BE2C (cell line): ENCODE data around the gene MARCKS.

Source experiments
- DNase-seq: peaks from one replicate; pipeline ENCODE4 v3.0.0-alpha.2; 2020
- H3K27me3 ChIP-seq: fragments of 250-450 bp; sonication (Bioruptor Pico); 2 replicates; pipeline ENCODE4 v1.5.1; 2020; ENCODE audit warnings: mild to moderate bottlenecking
- H3K36me3 ChIP-seq: fragments of 250-450 bp; sonication (Bioruptor Pico); 2 replicates; pipeline ENCODE4 v1.5.1; 2020; ENCODE audit warnings: mild to moderate bottlenecking
- H3K4me1 ChIP-seq: fragments of 250-450 bp; sonication (Bioruptor Pico); 2 replicates; pipeline ENCODE4 v1.5.1; 2020
- H3K4me3 ChIP-seq: 2 replicates; pipeline ENCODE4 v1.5.1; 2011; ENCODE audit warnings: low read depth, low read length
- H3K9me3 ChIP-seq: fragments of 250-450 bp; sonication (Bioruptor Pico); 2 replicates; pipeline ENCODE4 v1.5.1; 2020
- CTCF ChIP-seq: IDR thresholded peaks from 2 replicates; pipeline ENCODE4 v1.5.1; 2012; ENCODE audit warnings: mild to moderate bottlenecking, low read depth, low read length

Gene MARCKS

GRCh38 chr6:113843500-113844073 is 13.6 kb upstream of the MARCKS start:
- DNase-seq, result no peak
- H3K9me3 ChIP-seq, result no peaks in the 10 kb centered on the region
- TF ChIP-seq CTCF, result no peak
- no peaks in the 10 kb centered on the region for H3K27me3 ChIP-seq
- H3K4me1 ChIP-seq, result peaks cover 5% of the 10 kb centered on the region
- H3K4me3 ChIP-seq, result no peak overlapping the region
- H3K36me3 ChIP-seq, result no peaks in the 10 kb centered on the region

- no peaks in the 10 kb centered on the region for H3K36me3 ChIP-seq
- DNase-seq, result no peak
- TF ChIP-seq CTCF, result no peak
- no peaks in the 10 kb centered on the region for H3K9me3 ChIP-seq
- peaks cover 5% of the 10 kb centered on the region for H3K4me1 ChIP-seq
- no peaks in the 10 kb centered on the region for H3K27me3 ChIP-seq
- H3K4me3 ChIP-seq, result no peak overlapping the region
Observed at GRCh38 chr6:113846577-113846976, 10.6 kb upstream of the MARCKS start.

- Histone ChIP-seq H3K4me3 (no peak overlapping the region), H3K4me1 (peaks cover 5% of the 10 kb centered on the region), H3K36me3 (no peaks in the 10 kb centered on the region), H3K9me3 (no peaks in the 10 kb centered on the region), H3K27me3 (no peaks in the 10 kb centered on the region)
- DNase-seq, result no peak
- no peak for TF ChIP-seq CTCF
Observed at GRCh38 chr6:113847447-113847846, 9.7 kb upstream of the MARCKS start.

GRCh38 chr6:113848280-113848679 is 8.9 kb upstream of the MARCKS start:
- Histone ChIP-seq H3K27me3 (no peaks in the 10 kb centered on the region), H3K9me3 (no peaks in the 10 kb centered on the region), H3K4me3 (no peak overlapping the region), H3K4me1 (peaks cover 5% of the 10 kb centered on the region), H3K36me3 (no peaks in the 10 kb centered on the region)
- DNase-seq, result no peak
- no peak for TF ChIP-seq CTCF

GRCh38 chr6:113848811-113849210 is 8.3 kb upstream of the MARCKS start:
- no peak for DNase-seq
- Histone ChIP-seq H3K4me3 (no peak overlapping the region), H3K4me1 (peaks cover 3% of the 10 kb centered on the region), H3K27me3 (no peaks in the 10 kb centered on the region), H3K9me3 (no peaks in the 10 kb centered on the region), H3K36me3 (no peaks in the 10 kb centered on the region)
- TF ChIP-seq CTCF, result no peak

GRCh38 chr6:113853252-113853651 is 3.9 kb upstream of the MARCKS start:
- no peak for TF ChIP-seq CTCF
- no peaks in the 10 kb centered on the region for H3K36me3 ChIP-seq
- peaks cover 3% of the 10 kb centered on the region for H3K4me1 ChIP-seq
- DNase-seq, result no peak
- H3K9me3 ChIP-seq, result no peaks in the 10 kb centered on the region
- no peaks in the 10 kb centered on the region for H3K27me3 ChIP-seq
- no peak overlapping the region for H3K4me3 ChIP-seq
